ENCODE results near the gene KPRP. TPM values are rescaled to one million over a fixed set of nuclear protein-coding genes. Genes with fewer than 3 reads are reported as not detected.

KPRP gene, protein sequence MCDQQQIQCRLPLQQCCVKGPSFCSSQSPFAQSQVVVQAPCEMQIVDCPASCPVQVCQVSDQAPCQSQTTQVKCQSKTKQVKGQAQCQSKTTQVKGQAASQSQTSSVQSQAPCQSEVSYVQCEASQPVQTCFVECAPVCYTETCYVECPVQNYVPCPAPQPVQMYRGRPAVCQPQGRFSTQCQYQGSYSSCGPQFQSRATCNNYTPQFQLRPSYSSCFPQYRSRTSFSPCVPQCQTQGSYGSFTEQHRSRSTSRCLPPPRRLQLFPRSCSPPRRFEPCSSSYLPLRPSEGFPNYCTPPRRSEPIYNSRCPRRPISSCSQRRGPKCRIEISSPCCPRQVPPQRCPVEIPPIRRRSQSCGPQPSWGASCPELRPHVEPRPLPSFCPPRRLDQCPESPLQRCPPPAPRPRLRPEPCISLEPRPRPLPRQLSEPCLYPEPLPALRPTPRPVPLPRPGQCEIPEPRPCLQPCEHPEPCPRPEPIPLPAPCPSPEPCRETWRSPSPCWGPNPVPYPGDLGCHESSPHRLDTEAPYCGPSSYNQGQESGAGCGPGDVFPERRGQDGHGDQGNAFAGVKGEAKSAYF
- not detected for total RNA-seq (2021; ENCODE audit: unreplicated experiment)
- polyA plus RNA-seq (2012; ENCODE audit: insufficient read length), result not detected
- Bru-seq, nascent RNA, result not detected
- BruChase-seq, experiment 1, labeled RNA remaining after a 2-hour chase, result not detected
- not detected for BruChase-seq, experiment 2, labeled RNA remaining after a 6-hour chase
- long read RNA-seq, result 0 reads

DNA sequence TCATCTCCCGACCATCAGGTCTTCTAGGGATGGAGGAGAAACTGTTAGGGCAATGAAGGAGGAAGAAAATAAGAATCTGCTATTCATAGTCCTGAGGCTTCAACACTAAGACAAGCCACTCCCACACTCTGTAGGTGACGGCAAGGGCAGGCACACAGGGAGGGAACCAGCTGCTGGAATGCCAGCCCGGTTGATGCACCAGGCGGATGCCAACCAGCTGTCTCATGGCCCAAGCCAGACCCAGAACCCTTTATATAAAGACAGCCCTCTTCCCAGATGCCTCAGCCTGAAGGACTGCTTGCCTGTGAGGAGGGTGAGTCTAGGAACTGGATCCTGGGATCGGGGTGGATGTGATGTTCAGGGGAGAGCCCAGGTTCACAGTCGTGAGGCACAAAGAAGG, at the start of gene KPRP:
Gene KPRP, plus strand, starts transcription at position 279 of the 400 bp plus-strand sequence. CDS start 1,564 bp downstream, outside the sequence.
- TF ChIP-seq REST (IDR thresholded peaks at IDR 0.05; ENCODE audit: insufficient read depth in 1 of 2, low read depth in 2 of 2, low read length in 1 of 2) (no peak), TCF7L2 (IDR thresholded peaks at IDR 0.05; ENCODE audit: low read depth, low read length) (no peak), POLR2AphosphoS5 (IDR thresholded peaks at IDR 0.05; ENCODE audit: low read depth, low read length) (no peak), SIN3A (IDR thresholded peaks at IDR 0.05; ENCODE audit: borderline replicate concordance, insufficient read depth, low read depth, low read length) (no peak)
- TF ChIP-seq, protein P1, sequence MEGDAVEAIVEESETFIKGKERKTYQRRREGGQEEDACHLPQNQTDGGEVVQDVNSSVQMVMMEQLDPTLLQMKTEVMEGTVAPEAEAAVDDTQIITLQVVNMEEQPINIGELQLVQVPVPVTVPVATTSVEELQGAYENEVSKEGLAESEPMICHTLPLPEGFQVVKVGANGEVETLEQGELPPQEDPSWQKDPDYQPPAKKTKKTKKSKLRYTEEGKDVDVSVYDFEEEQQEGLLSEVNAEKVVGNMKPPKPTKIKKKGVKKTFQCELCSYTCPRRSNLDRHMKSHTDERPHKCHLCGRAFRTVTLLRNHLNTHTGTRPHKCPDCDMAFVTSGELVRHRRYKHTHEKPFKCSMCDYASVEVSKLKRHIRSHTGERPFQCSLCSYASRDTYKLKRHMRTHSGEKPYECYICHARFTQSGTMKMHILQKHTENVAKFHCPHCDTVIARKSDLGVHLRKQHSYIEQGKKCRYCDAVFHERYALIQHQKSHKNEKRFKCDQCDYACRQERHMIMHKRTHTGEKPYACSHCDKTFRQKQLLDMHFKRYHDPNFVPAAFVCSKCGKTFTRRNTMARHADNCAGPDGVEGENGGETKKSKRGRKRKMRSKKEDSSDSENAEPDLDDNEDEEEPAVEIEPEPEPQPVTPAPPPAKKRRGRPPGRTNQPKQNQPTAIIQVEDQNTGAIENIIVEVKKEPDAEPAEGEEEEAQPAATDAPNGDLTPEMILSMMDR (IDR thresholded peaks at IDR 0.05), result no peak
- intact Hi-C loops (cut with micrococcal nuclease; ENCODE audit: unreplicated experiment) (no loop called here), in situ Hi-C loops (cut with HindIII; ENCODE audit: low pct_unique_long_range_greater_than_20kb, low sequenced_read_pairs) (no loop called here)
- ChIA-PET POLR2A (no interaction called here), CTCF (no interaction called here)
- Histone ChIP-seq H3K36me3 (ENCODE audit: control insufficient read depth, insufficient read depth, low read length) (no peaks in the 10 kb centered on the region), H3K27ac (ENCODE audit: low read length) (no peak within 1 kb of the TSS), H3K27me3 (ENCODE audit: control insufficient read depth, insufficient read depth, low read length) (no peaks in the 10 kb centered on the region), H3K4me1 (ENCODE audit: control insufficient read depth, insufficient read depth, low read length) (no peaks in the 10 kb centered on the region), H3K4me3 (ENCODE audit: low read depth in 2 of 2, low read length in 2 of 2) (no peak within 1 kb of the TSS), H3K9me3 (ENCODE audit: control insufficient read depth, insufficient read depth, low read depth, low read length) (no peaks in the 10 kb centered on the region)
- ATAC-seq (no peak), DNase-seq (ENCODE audit: low read depth, low spot score) (no peak)
- no TSS peak for BruUV-seq (replicated peaks)

DNA sequence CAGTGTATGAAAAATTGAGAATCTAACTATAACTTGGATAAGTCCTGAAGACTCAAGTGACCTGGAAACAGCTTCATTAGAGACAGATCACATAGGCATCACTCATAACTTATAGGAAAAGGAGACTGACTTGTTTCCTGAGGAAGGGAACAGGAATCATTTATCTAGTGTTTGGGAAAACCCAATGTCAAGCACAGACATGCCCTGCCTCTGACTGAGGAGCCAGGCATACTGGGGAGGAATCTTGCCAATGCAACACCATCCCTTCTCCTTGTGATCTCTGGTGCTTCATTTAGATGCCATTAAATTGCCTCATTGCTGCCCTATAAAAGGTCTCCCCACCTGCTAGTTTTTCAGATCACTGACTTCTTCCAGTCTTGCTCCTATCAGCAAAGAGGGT, 39.6 kb upstream of the KPRP start:
- Histone ChIP-seq H3K36me3 (ENCODE audit: control insufficient read depth, insufficient read depth, low read length) (no peaks in the 10 kb centered on the region), H3K9me3 (ENCODE audit: control insufficient read depth, insufficient read depth, low read depth, low read length) (no peaks in the 10 kb centered on the region), H3K27ac (ENCODE audit: low read length) (no peak overlapping the region), H3K27me3 (ENCODE audit: control insufficient read depth, insufficient read depth, low read length) (no peaks in the 10 kb centered on the region; the same call in 1 of the 2 replicates), H3K4me3 (ENCODE audit: low read depth in 2 of 2, low read length in 2 of 2) (no peak overlapping the region), H3K4me1 (ENCODE audit: control insufficient read depth, insufficient read depth, low read length) (no peaks in the 10 kb centered on the region)
- no peak for ATAC-seq
- no peak for DNase-seq (ENCODE audit: low read depth, low spot score)
- ChIA-PET POLR2A (no interaction called here), CTCF (no interaction called here)
- in situ Hi-C loops (cut with HindIII; ENCODE audit: low pct_unique_long_range_greater_than_20kb, low sequenced_read_pairs), result no loop called here
- intact Hi-C loops (cut with micrococcal nuclease; ENCODE audit: unreplicated experiment), result no loop called here
- no TSS peak for BruUV-seq (replicated peaks)
- TF ChIP-seq SIN3A (IDR thresholded peaks at IDR 0.05; ENCODE audit: borderline replicate concordance, insufficient read depth, low read depth, low read length), result no peak
- TF ChIP-seq POLR2AphosphoS5 (IDR thresholded peaks at IDR 0.05; ENCODE audit: low read depth, low read length), result no peak
- no peak for TF ChIP-seq REST (IDR thresholded peaks at IDR 0.05; ENCODE audit: insufficient read depth in 1 of 2, low read depth in 2 of 2, low read length in 1 of 2)
- TF ChIP-seq TCF7L2 (IDR thresholded peaks at IDR 0.05; ENCODE audit: low read depth, low read length), result no peak
- TF ChIP-seq, protein P1 (IDR thresholded peaks at IDR 0.05), result no peak
